ENCODE measurements around the gene FER.
"Not testable (repeated sequence)": the region's sequence is repeated elsewhere in the genome, so short reads cannot be mapped to it uniquely, and the experiment has no call there.

FER gene

GRCh38 chr5:109168151-109168550, 420.5 kb downstream of the FER start:
- no peak for DNase-seq (ENCODE audit: low read depth in 2 of 3, low spot score in 2 of 3)

- DNase-seq (ENCODE audit: low read depth in 2 of 3, low spot score in 2 of 3), result no peak
These were observed 423.1 kb downstream of the FER start for GRCh38 chr5:109170629-109171350.

- DNase-seq (ENCODE audit: low read depth in 2 of 3, low spot score in 2 of 3), result not testable (repeated sequence)
These were observed 423.9 kb downstream of the FER start for GRCh38 chr5:109171437-109172073.

GRCh38 chr5:109173036-109173794, 425.5 kb downstream of the FER start:
- no peak for DNase-seq (ENCODE audit: low read depth in 2 of 3, low spot score in 2 of 3)

GRCh38 chr5:109177227-109177626, 429.5 kb downstream of the FER start:
- no peak for DNase-seq (ENCODE audit: low read depth in 2 of 3, low spot score in 2 of 3)

GRCh38 chr5:109177782-109178181, 430.1 kb downstream of the FER start:
- no peak for DNase-seq (ENCODE audit: low read depth in 2 of 3, low spot score in 2 of 3)

GRCh38 chr5:109180668-109181067, 433.0 kb downstream of the FER start:
- DNase-seq (ENCODE audit: low read depth in 2 of 3, low spot score in 2 of 3), result no peak

GRCh38 chr5:109186759-109187158, 439.1 kb downstream of the FER start:
- no peak for DNase-seq (ENCODE audit: low read depth in 2 of 3, low spot score in 2 of 3)

- no peak for DNase-seq (ENCODE audit: low read depth in 2 of 3, low spot score in 2 of 3)
These were observed 443.5 kb downstream of the FER start for GRCh38 chr5:109191153-109191558.

- DNase-seq (ENCODE audit: low read depth in 2 of 3, low spot score in 2 of 3), result no peak
These were observed 444.3 kb downstream of the FER start for GRCh38 chr5:109192027-109192426.

GRCh38 chr5:109192555-109193281, 445.0 kb downstream of the FER start:
- no peak for DNase-seq (ENCODE audit: low read depth in 2 of 3, low spot score in 2 of 3)

- no peak for DNase-seq (ENCODE audit: low read depth in 2 of 3, low spot score in 2 of 3)
These were observed 448.0 kb downstream of the FER start for GRCh38 chr5:109195667-109196066.

- no peak for DNase-seq (ENCODE audit: low read depth in 2 of 3, low spot score in 2 of 3)
These were observed 448.6 kb downstream of the FER start for GRCh38 chr5:109196087-109196822.

GRCh38 chr5:109196823-109197160, 449.1 kb downstream of the FER start:
- no peak for DNase-seq (ENCODE audit: low read depth in 2 of 3, low spot score in 2 of 3)

GRCh38 chr5:109199289-109199688, 451.6 kb downstream of the FER start:
- no peak for DNase-seq (ENCODE audit: low read depth in 2 of 3, low spot score in 2 of 3)

- DNase-seq (ENCODE audit: low read depth in 2 of 3, low spot score in 2 of 3), result no peak
These were observed 452.3 kb downstream of the FER start for GRCh38 chr5:109199799-109200620.

GRCh38 chr5:109215040-109215439, 467.3 kb downstream of the FER start:
- no peak for DNase-seq (ENCODE audit: low read depth in 2 of 3, low spot score in 2 of 3)

GRCh38 chr5:109218818-109219217, 471.1 kb downstream of the FER start:
- no peak for DNase-seq (ENCODE audit: low read depth in 2 of 3, low spot score in 2 of 3)

- DNase-seq (ENCODE audit: low read depth in 2 of 3, low spot score in 2 of 3), result no peak
These were observed 475.8 kb downstream of the FER start for GRCh38 chr5:109223531-109223930.

GRCh38 chr5:109224276-109224882, 476.7 kb downstream of the FER start:
- no peak for DNase-seq (ENCODE audit: low read depth in 2 of 3, low spot score in 2 of 3)
